ENCODE data around the gene DEPDC1B. TPM values are rescaled to one million over a fixed set of nuclear protein-coding genes. Genes with fewer than 3 reads are reported as not detected.

DEPDC1B gene
- total RNA-seq, 2 donors from 2014 or later, result 0.66 to 2.3 TPM

- DNase-seq, result no peak
- TF ChIP-seq, protein P1, sequence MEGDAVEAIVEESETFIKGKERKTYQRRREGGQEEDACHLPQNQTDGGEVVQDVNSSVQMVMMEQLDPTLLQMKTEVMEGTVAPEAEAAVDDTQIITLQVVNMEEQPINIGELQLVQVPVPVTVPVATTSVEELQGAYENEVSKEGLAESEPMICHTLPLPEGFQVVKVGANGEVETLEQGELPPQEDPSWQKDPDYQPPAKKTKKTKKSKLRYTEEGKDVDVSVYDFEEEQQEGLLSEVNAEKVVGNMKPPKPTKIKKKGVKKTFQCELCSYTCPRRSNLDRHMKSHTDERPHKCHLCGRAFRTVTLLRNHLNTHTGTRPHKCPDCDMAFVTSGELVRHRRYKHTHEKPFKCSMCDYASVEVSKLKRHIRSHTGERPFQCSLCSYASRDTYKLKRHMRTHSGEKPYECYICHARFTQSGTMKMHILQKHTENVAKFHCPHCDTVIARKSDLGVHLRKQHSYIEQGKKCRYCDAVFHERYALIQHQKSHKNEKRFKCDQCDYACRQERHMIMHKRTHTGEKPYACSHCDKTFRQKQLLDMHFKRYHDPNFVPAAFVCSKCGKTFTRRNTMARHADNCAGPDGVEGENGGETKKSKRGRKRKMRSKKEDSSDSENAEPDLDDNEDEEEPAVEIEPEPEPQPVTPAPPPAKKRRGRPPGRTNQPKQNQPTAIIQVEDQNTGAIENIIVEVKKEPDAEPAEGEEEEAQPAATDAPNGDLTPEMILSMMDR (IDR thresholded peaks at IDR 0.05), result no peak
- no peak for TF ChIP-seq POLR2A (IDR thresholded peaks at IDR 0.05)
Measured at GRCh38 chr5:60639544-60639943, 60.4 kb downstream of the DEPDC1B start.

GRCh38 chr5:60638300-60638699, 61.7 kb downstream of the DEPDC1B start:
- DNase-seq (no peak), ATAC-seq (no peak)
- intact Hi-C loops (cut with DNase I), result no loop called here
- Histone ChIP-seq H3K27ac (no peak overlapping the region), H3K9me3 (no peaks in the 10 kb centered on the region), H3K36me3 (replicated peaks in 1 of 2; ENCODE audit: insufficient read depth in 1 of 2, low read depth in 2 of 2) (no peaks in the 10 kb centered on the region), H3K4me3 (no peak overlapping the region), H3K4me1 (no peaks in the 10 kb centered on the region), H3K27me3 (no peaks in the 10 kb centered on the region)
- TF ChIP-seq POLR2A (IDR thresholded peaks at IDR 0.05), result no peak
- TF ChIP-seq, protein P1 (IDR thresholded peaks at IDR 0.05), result no peak

More at GRCh38 chr5:60639544-60639943, 60.4 kb downstream of the DEPDC1B start:
- WGBS, 2 donors, result 69 to 81% methylated on average over 1 of the region's 1 CpG
- Histone ChIP-seq H3K36me3 (replicated peaks in 1 of 2; ENCODE audit: insufficient read depth in 1 of 2, low read depth in 2 of 2) (no peaks in the 10 kb centered on the region), H3K9me3 (no peaks in the 10 kb centered on the region), H3K27ac (no peak overlapping the region), H3K4me3 (no peak overlapping the region), H3K4me1 (no peaks in the 10 kb centered on the region), H3K27me3 (no peaks in the 10 kb centered on the region)
- ATAC-seq, result no peak
- intact Hi-C loops (cut with DNase I), result no loop called here

GRCh38 chr5:60636644-60637043, 63.3 kb downstream of the DEPDC1B start:
- no peaks in the 10 kb centered on the region for H3K27me3 ChIP-seq
- ATAC-seq (no peak), DNase-seq (no peak)
- H3K9me3 ChIP-seq, result no peaks in the 10 kb centered on the region
- no peak for TF ChIP-seq POLR2A (IDR thresholded peaks at IDR 0.05)
- TF ChIP-seq, protein P1 (IDR thresholded peaks at IDR 0.05), result no peak
- 89 to 93% methylated on average over 4 of the region's 4 CpGs for WGBS, 2 donors
- no peaks in the 10 kb centered on the region for H3K36me3 ChIP-seq (replicated peaks in 1 of 2; ENCODE audit: insufficient read depth in 1 of 2, low read depth in 2 of 2)
- no peak overlapping the region for H3K4me3 ChIP-seq
- no peaks in the 10 kb centered on the region for H3K4me1 ChIP-seq
- H3K27ac ChIP-seq, result no peak overlapping the region
- intact Hi-C loops (cut with DNase I), result no loop called here

DNA sequence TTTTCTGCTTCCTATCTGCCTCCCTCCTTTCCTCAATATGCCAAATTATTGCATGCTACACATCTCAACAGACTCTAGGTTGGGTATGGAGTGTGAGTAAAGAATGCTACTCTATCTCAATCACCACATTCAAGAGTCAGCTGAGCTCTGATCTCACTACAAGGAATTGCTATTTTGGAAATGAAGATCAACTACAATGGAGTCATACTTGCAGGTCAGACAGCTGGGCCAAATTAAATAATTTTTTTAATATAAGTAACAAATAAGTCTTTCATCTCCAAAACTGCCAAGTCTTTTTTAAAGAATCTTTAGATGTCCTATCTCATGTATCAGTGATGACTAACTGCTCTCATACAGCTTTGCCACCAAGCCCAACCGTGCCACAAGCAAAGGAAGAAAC, 64.0 kb downstream of the DEPDC1B start:
- no peak for TF ChIP-seq POLR2A (IDR thresholded peaks at IDR 0.05)
- TF ChIP-seq, protein P1 (IDR thresholded peaks at IDR 0.05), result no peak
- Histone ChIP-seq H3K36me3 (replicated peaks in 1 of 2; ENCODE audit: insufficient read depth in 1 of 2, low read depth in 2 of 2) (no peaks in the 10 kb centered on the region), H3K9me3 (no peaks in the 10 kb centered on the region), H3K27me3 (no peaks in the 10 kb centered on the region), H3K4me3 (no peak overlapping the region), H3K4me1 (no peaks in the 10 kb centered on the region), H3K27ac (no peak overlapping the region)
- DNase-seq (no peak), ATAC-seq (no peak)
- WGBS, 2 donors, result 95 to 100% methylated on average over 1 of the region's 1 CpG
- intact Hi-C loops (cut with DNase I), result no loop called here

DNA sequence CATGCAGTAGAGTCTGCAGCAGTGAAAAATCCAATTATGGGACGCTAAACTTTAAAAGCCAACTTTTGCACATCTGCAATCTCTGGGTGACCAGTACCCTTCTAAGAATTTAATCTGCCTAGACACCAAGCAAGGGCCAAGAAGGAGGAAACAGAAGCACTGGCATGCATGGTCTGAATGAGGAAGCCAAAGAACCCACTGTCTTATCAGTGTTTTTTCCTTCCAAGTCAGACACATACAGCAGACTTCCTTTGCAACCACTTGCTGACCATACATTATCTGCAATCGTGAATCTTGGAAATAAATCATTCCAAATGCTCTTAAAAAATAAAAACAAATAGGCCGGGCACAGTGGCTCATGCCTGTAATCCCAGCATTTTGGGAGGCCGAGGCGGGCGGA, 65.9 kb downstream of the DEPDC1B start:
- intact Hi-C loops (cut with DNase I), result no loop called here
- Histone ChIP-seq H3K27me3 (no peaks in the 10 kb centered on the region), H3K4me1 (no peaks in the 10 kb centered on the region), H3K4me3 (no peak overlapping the region), H3K9me3 (no peaks in the 10 kb centered on the region), H3K27ac (no peak overlapping the region), H3K36me3 (replicated peaks in 1 of 2; ENCODE audit: insufficient read depth in 1 of 2, low read depth in 2 of 2) (no peaks in the 10 kb centered on the region)
- 64 to 85% methylated on average over 6 of the region's 6 CpGs for WGBS, 2 donors
- no peak for DNase-seq
- TF ChIP-seq, protein P1 (IDR thresholded peaks at IDR 0.05), result no peak
- no peak for TF ChIP-seq POLR2A (IDR thresholded peaks at IDR 0.05)
- ATAC-seq, result no peak
